A673 (cell line): ENCODE results near the gene TOPBP1. TPM values are rescaled to one million over a fixed set of nuclear protein-coding genes. Genes with fewer than 3 reads are reported as not detected.

Experiments
- BruUV-seq: library from RNA; stranded (reverse); fragments of 400-500 nt; replicated peaks from 2 replicates; lab custom pipeline; 2021; lab: Mats Ljungman, UMichigan
- CTCF ChIA-PET: fragments of 300-600 bp; sonication (Branson Sonifier 250); formaldehyde crosslinking; loops from one replicate; lab custom pipeline; 2022; ENCODE audit warnings: antibody characterized with exemption; lab: Charles Lee
- POLR2A ChIA-PET: fragments of 300-600 bp; sonication (Branson Sonifier 250); formaldehyde crosslinking; loops from one replicate; lab custom pipeline; 2022; ENCODE audit warnings: antibody characterized with exemption; ENCODE audit not compliant: low non-redundant PET; lab: Charles Lee
- DNase-seq: peaks from one replicate; pipeline ENCODE4 v3.0.0-alpha.2; 2015; ENCODE audit warnings: low spot score
- H3K27ac ChIP-seq: fragments of 200-600 bp; sonication (generic); 2 replicates; pipeline ENCODE4 v1.5.1; 2016; ENCODE audit warnings: mixed run types, low read depth, mild to moderate bottlenecking, mixed read lengths, antibody characterized with exemption, low read length; ENCODE audit not compliant: poor library complexity, severe bottlenecking
- H3K27me3 ChIP-seq: fragments of 200-600 bp; sonication (generic); replicated peaks from 2 replicates; pipeline ENCODE4 v1.6.1; 2017; ENCODE audit warnings: mixed run types, low read depth, mild to moderate bottlenecking, mixed read lengths, antibody characterized with exemption, low read length; ENCODE audit not compliant: insufficient read depth, poor library complexity
- H3K36me3 ChIP-seq: fragments of 200-600 bp; sonication (generic); 2 replicates; pipeline ENCODE4 v1.6.1; 2016; ENCODE audit warnings: mixed run types, mild to moderate bottlenecking, mixed read lengths, antibody characterized with exemption, low read length; ENCODE audit not compliant: insufficient read depth, poor library complexity, severe bottlenecking
- H3K4me1 ChIP-seq: fragments of 200-600 bp; sonication (generic); 2 replicates; pipeline ENCODE4 v1.6.1; 2017; ENCODE audit warnings: mixed run types, mild to moderate bottlenecking, mixed read lengths, antibody characterized with exemption, low read length; ENCODE audit not compliant: insufficient read depth, poor library complexity, severe bottlenecking
- H3K4me3 ChIP-seq: fragments of 200-600 bp; sonication (generic); 2 replicates; pipeline ENCODE4 v1.5.1; 2016; ENCODE audit warnings: low read depth, mixed run types, mild to moderate bottlenecking, mixed read lengths, low read length; ENCODE audit not compliant: poor library complexity, severe bottlenecking
- H3K9me3 ChIP-seq: fragments of 200-600 bp; sonication (generic); 2 replicates; pipeline ENCODE4 v1.6.1; 2016; ENCODE audit warnings: mixed run types, low read depth, mild to moderate bottlenecking, mixed read lengths, antibody characterized with exemption, low read length; ENCODE audit not compliant: poor library complexity, severe bottlenecking
- EZH2 ChIP-seq: fragments of 200-600 bp; sonication (generic); IDR thresholded peaks from 2 replicates; pipeline ENCODE4 v1.6.1; 2017; ENCODE audit warnings: borderline replicate concordance, low read depth, mild to moderate bottlenecking, mixed read lengths, antibody characterized with exemption, low read length; ENCODE audit not compliant: poor library complexity, severe bottlenecking
- intact Hi-C: fragments of 100-400 bp; cut with micrococcal nuclease; formaldehyde crosslinking; loops from one replicate; pipeline ENCODE4 v1.10.0; 2022; ENCODE audit not compliant: unreplicated experiment
- total RNA-seq: library from RNA; stranded (reverse); gene quantifications from 2 replicates; pipeline ENCODE4 v1.2.3, GENCODE V29; 2021
- TF ChIP-seq, protein P1 (sequence below): fragments of 300-800, 200-600 bp; sonication (generic); conservative IDR thresholded peaks from 2 replicates; pipeline ENCODE4 v1.5.1; 2017; ENCODE audit warnings: low read depth, mild to moderate bottlenecking, antibody characterized with exemption, low read length, moderate library complexity, mixed read lengths

The TOPBP1 gene
- total RNA-seq, 1 experiment from 2014 or later, result 59.8 TPM

- peaks cover 83% of the 10 kb centered on the region for H3K36me3 ChIP-seq
- ChIA-PET POLR2A (no interaction called here), CTCF (no interaction called here)
- BruUV-seq, result no TSS peak
- H3K9me3 ChIP-seq, result no peaks in the 10 kb centered on the region
- H3K4me3 ChIP-seq, result no peak overlapping the region
- peaks cover 12% of the 10 kb centered on the region for H3K4me1 ChIP-seq
- no peak for DNase-seq
- no peak for TF ChIP-seq EZH2
- TF ChIP-seq, protein P1, sequence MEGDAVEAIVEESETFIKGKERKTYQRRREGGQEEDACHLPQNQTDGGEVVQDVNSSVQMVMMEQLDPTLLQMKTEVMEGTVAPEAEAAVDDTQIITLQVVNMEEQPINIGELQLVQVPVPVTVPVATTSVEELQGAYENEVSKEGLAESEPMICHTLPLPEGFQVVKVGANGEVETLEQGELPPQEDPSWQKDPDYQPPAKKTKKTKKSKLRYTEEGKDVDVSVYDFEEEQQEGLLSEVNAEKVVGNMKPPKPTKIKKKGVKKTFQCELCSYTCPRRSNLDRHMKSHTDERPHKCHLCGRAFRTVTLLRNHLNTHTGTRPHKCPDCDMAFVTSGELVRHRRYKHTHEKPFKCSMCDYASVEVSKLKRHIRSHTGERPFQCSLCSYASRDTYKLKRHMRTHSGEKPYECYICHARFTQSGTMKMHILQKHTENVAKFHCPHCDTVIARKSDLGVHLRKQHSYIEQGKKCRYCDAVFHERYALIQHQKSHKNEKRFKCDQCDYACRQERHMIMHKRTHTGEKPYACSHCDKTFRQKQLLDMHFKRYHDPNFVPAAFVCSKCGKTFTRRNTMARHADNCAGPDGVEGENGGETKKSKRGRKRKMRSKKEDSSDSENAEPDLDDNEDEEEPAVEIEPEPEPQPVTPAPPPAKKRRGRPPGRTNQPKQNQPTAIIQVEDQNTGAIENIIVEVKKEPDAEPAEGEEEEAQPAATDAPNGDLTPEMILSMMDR, result no peak
- intact Hi-C loops, result no loop called here
- no peak overlapping the region for H3K27ac ChIP-seq
- H3K27me3 ChIP-seq, result no peaks in the 10 kb centered on the region
Observed at GRCh38 chr3:133643611-133644010, 18.1 kb downstream of the TOPBP1 start.

DNA sequence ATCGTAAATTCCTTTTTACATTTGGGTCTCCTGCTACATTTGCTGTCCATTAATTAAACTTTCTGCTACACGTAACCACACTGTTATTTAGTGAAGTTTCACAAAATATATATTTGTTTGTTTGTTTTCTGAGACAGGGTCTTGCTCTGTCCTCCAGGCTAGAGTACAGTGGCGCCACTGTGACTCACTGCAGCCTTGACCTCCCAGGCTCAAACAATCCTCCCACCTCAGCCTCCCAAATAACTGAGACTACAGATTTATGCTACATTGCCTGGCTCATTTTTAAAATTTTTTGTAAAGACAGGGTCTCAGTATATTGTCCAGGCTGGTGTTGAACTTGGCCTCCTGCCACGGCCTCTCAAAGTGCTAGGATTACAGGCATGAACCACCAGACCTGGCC is 20.5 kb downstream of the TOPBP1 start:
- Histone ChIP-seq H3K4me1 (peaks cover 12% of the 10 kb centered on the region), H3K4me3 (no peak overlapping the region), H3K36me3 (peaks cover 93% of the 10 kb centered on the region), H3K27me3 (no peaks in the 10 kb centered on the region), H3K9me3 (no peaks in the 10 kb centered on the region), H3K27ac (no peak overlapping the region)
- intact Hi-C loops, result no loop called here
- ChIA-PET CTCF (no interaction called here), POLR2A (no interaction called here)
- DNase-seq, result no peak
- TF ChIP-seq, protein P1, result no peak
- BruUV-seq, result no TSS peak

DNA sequence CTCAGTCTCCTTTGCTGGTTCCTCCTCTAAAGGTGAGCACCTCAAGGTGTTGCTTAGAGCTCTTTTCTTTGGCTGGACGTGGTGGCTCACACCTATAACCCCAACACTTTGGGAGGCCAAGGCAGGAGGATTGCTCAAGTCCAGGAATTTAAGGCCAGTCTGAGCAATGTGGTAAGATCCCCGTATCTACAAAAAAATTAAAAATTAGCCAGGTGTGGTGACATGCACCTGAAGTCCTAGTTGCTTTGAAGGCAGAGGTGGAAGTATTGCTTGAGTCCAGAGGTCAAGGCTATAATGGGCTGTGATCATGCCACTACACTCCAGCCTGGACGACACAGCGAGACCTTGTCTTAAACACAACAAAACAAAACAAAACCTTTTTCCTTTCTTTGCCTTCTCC is 28.3 kb downstream of the TOPBP1 start:
- DNase-seq, result no peak
- ChIA-PET CTCF (no interaction called here), POLR2A (no interaction called here)
- Histone ChIP-seq H3K27me3 (no peaks in the 10 kb centered on the region), H3K9me3 (no peaks in the 10 kb centered on the region), H3K4me3 (no peak overlapping the region), H3K27ac (no peak overlapping the region), H3K36me3 (peaks cover 83% of the 10 kb centered on the region), H3K4me1 (no peaks in the 10 kb centered on the region)
- no peak for TF ChIP-seq EZH2
- TF ChIP-seq, protein P1, result no peak
- no TSS peak for BruUV-seq
- intact Hi-C loops, result no loop called here
